ENCODE data around the gene PLXNB2. TPM values are rescaled to one million over a fixed set of nuclear protein-coding genes. Genes with fewer than 3 reads are reported as not detected.

Gene PLXNB2
- total RNA-seq, 5 donors from 2014 or later (not counting 1 experiment from before 2014, with no cell fraction given), result 4.3 to 11.8 (median 6.5) TPM

DNA sequence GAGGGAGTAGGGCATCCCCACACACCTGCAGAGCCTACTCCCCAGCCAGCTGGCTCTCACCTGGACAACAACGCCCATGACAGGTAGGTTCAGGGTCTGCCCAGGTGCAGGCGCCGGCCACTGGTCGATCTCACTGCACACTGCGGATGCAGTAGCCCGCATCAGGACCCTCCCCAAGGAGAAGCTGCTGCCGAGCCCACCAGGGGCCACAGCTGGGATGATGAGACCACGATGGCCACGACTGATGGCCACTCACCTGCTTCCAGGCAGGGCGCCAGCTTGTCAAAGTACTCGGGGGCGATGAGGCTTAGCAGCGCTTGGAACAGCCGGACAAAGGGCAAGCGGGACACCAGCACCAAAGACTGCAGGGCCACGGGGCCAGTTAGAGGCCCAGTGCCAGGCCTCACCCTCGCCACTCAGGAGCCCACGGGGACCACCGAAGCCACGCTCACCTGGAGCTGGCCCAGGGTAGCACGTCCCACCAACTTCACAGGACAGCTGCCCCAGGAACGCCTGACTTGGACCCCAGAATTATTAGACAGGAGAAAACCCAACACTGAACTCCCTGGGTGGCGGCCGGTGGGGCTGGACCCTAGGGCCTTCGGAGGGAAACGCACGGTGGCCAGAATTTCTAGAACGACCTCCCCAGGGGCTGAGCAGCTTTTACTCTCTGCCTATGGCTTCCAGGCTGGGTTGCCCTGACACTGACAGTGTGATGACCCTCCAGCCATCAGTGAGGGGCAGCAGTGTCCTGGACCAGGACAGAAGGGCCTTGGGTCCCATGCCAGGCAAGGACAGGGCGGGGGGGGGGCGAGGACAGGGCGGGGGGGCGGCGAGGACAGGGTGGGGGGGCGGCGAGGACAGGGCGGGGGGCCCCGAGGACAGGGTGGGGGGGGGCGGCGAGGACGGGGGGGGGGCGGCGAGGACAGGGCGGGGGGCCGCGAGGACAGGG lies 8.9 kb upstream of the PLXNB2 start:
- CTCF ChIA-PET, result no interaction called here
- no peak overlapping the region for H3K27ac ChIP-seq (ENCODE audit: low read length)

DNA sequence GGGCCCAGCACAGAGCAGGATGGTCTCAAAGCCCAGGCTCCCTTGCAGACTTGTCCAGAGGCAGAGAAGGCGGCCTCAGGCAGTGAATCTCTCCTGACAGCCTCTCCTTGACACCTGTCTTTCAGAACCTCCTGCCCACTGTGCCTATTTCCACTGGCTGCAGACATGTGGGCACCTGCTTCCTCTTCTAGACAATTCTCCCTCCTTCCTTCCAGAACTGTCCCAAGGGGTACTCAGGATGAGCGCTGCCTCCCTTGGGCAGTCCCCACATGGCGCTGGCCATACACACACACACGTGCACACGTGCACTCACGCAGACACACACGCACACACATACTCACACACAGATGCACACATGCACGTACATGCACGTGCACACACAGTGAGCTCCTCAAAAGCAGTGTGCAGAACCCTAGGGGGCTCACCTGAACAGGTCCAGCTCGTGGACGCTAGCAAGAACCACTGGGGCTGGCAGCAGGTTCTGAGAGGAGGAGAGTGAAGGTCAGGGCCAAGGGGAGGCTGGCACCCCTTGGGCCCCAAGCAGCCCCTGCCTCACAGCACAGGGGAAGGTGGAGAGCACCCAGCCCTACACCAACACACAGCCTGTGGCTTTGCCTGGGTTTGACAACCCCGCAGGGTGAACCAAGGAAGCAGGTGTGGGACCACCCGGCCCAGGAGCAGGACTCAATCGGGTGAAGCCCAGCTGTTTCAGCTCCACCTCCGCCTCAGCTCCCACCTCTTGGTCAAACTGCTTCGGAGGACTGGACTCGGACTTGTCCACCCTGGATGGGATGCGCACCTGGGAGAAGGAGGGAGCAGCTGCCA lies 8.1 kb upstream of the PLXNB2 start:
- ChIA-PET POLR2A (no interaction called here), CTCF (no interaction called here)
- Histone ChIP-seq H3K36me3 (ENCODE audit: control insufficient read depth in 2 of 2, extremely low read depth in 1 of 2, insufficient read depth in 1 of 2, low read length in 1 of 2) (no peaks in the 10 kb centered on the region), H3K9me3 (no peaks in the 10 kb centered on the region), H3K27me3 (replicated peaks in 1 of 2; ENCODE audit: control insufficient read depth in 2 of 2, extremely low read depth in 1 of 2, insufficient read depth in 2 of 2, low read length in 1 of 2) (peaks cover 0 to 3% of the 10 kb centered on the region in 2 experiments), H3K4me1 (ENCODE audit: control insufficient read depth in 1 of 2, extremely low read depth in 1 of 2, insufficient read depth in 2 of 2, low read length in 2 of 2) (peaks cover 12 to 29% of the 10 kb centered on the region in 2 experiments), H3K4me3 (ENCODE audit: control insufficient read depth in 1 of 2, extremely low read depth in 1 of 2, low read length in 1 of 2) (no peak overlapping the region), H3K27ac (ENCODE audit: low read length) (no peak overlapping the region)
- peak overlapping the region; percentile 47 to 82 (median 61) for H3K4me3 Mint-ChIP-seq
- no peak for DNase-seq
- H3K4me1 Mint-ChIP-seq, result peaks cover 15 to 20% (median 16%) of the 10 kb centered on the region in 3 donors
- H3K27ac Mint-ChIP-seq, result peak overlapping the region; percentile 37 to 77
- 88% methylated on average over 15 of the region's 18 CpGs for WGBS (ENCODE audit: insufficient coverage)
- H3K36me3 Mint-ChIP-seq, result no peaks in the 10 kb centered on the region
- ATAC-seq (replicated peaks in 1 of 4), result no peak
- H3K27me3 Mint-ChIP-seq, result no peaks in the 10 kb centered on the region
- H3K9me3 Mint-ChIP-seq, result no peaks in the 10 kb centered on the region

More for the DNA sequence above, 8.9 kb upstream of the PLXNB2 start:
- no peak for DNase-seq
- POLR2A ChIA-PET, result no interaction called here
- Histone ChIP-seq H3K4me3 (ENCODE audit: control insufficient read depth in 1 of 2, extremely low read depth in 1 of 2, low read length in 1 of 2) (no peak overlapping the region), H3K4me1 (ENCODE audit: control insufficient read depth in 1 of 2, extremely low read depth in 1 of 2, insufficient read depth in 2 of 2, low read length in 2 of 2) (peaks cover 12 to 29% of the 10 kb centered on the region in 2 experiments), H3K36me3 (ENCODE audit: control insufficient read depth in 2 of 2, extremely low read depth in 1 of 2, insufficient read depth in 1 of 2, low read length in 1 of 2) (no peaks in the 10 kb centered on the region), H3K27me3 (replicated peaks in 1 of 2; ENCODE audit: control insufficient read depth in 2 of 2, extremely low read depth in 1 of 2, insufficient read depth in 2 of 2, low read length in 1 of 2) (no peaks in the 10 kb centered on the region), H3K9me3 (no peaks in the 10 kb centered on the region)
- Mint-ChIP-seq H3K27me3 (no peaks in the 10 kb centered on the region), H3K36me3 (no peaks in the 10 kb centered on the region), H3K4me3 (no peak overlapping the region), H3K4me1 (peaks cover 15 to 20% (median 16%) of the 10 kb centered on the region in 3 donors), H3K27ac (no peak overlapping the region), H3K9me3 (no peaks in the 10 kb centered on the region)
- 94% methylated on average over 26 of the region's 45 CpGs for WGBS (ENCODE audit: insufficient coverage)
- no peak for ATAC-seq (replicated peaks in 1 of 4)

- peak overlapping the region; percentile 76 to 82 (median 78) for H3K4me3 Mint-ChIP-seq
- DNase-seq (peak; percentile 32 to 79 (median 60)), ATAC-seq (replicated peaks in 1 of 4) (peak; percentile 93 to 95 (median 93))
- H3K9me3 Mint-ChIP-seq, result no peaks in the 10 kb centered on the region
- H3K27ac ChIP-seq (ENCODE audit: low read length), result peak overlapping the region; percentile 80
- ChIA-PET POLR2A (no interaction called here), CTCF (no interaction called here)
- peaks cover 0 to 3% of the 10 kb centered on the region in 2 experiments for H3K27me3 ChIP-seq (replicated peaks in 1 of 2; ENCODE audit: control insufficient read depth in 2 of 2, extremely low read depth in 1 of 2, insufficient read depth in 2 of 2, low read length in 1 of 2)
- peak overlapping the region; percentile 90 to 93 for H3K27ac Mint-ChIP-seq
- peaks cover 12 to 29% of the 10 kb centered on the region in 2 experiments for H3K4me1 ChIP-seq (ENCODE audit: control insufficient read depth in 1 of 2, extremely low read depth in 1 of 2, insufficient read depth in 2 of 2, low read length in 2 of 2)
- H3K4me3 ChIP-seq (ENCODE audit: control insufficient read depth in 1 of 2, extremely low read depth in 1 of 2, low read length in 1 of 2), result peak overlapping the region; percentile 32 to 62
- no peaks in the 10 kb centered on the region for H3K36me3 Mint-ChIP-seq
- H3K9me3 ChIP-seq, result no peaks in the 10 kb centered on the region
- peaks cover 15 to 20% (median 16%) of the 10 kb centered on the region in 3 donors for H3K4me1 Mint-ChIP-seq
- no peaks in the 10 kb centered on the region for H3K36me3 ChIP-seq (ENCODE audit: control insufficient read depth in 2 of 2, extremely low read depth in 1 of 2, insufficient read depth in 1 of 2, low read length in 1 of 2)
- 14% methylated on average over 33 of the region's 33 CpGs for WGBS (ENCODE audit: insufficient coverage)
- no peaks in the 10 kb centered on the region for H3K27me3 Mint-ChIP-seq
Measured at GRCh38 chr22:50314455-50315288, 7.2 kb upstream of the PLXNB2 start.

- H3K36me3 Mint-ChIP-seq, result no peaks in the 10 kb centered on the region
- POLR2A ChIA-PET, result no interaction called here
- CTCF ChIA-PET, result no interaction called here
Measured at GRCh38 chr22:50314081-50314454, 6.6 kb upstream of the PLXNB2 start.

GRCh38 chr22:50313600-50313999 lies 6.2 kb upstream of the PLXNB2 start:
- peaks cover 0 to 5% of the 10 kb centered on the region in 2 experiments for H3K27me3 ChIP-seq (replicated peaks in 1 of 2; ENCODE audit: control insufficient read depth in 2 of 2, extremely low read depth in 1 of 2, insufficient read depth in 2 of 2, low read length in 1 of 2)
- Mint-ChIP-seq H3K27ac (peak overlapping the region; percentile 55 to 93), H3K9me3 (no peaks in the 10 kb centered on the region), H3K4me3 (peak overlapping the region in 2 of 3 donors; percentile 76 to 82), H3K4me1 (peaks cover 15 to 22% (median 16%) of the 10 kb centered on the region in 3 donors), H3K36me3 (no peaks in the 10 kb centered on the region), H3K27me3 (peaks cover 0 to 2% of the 10 kb centered on the region in 2 donors)
- peak overlapping the region in 1 of 2 donors; percentile 32 for H3K4me3 ChIP-seq (ENCODE audit: control insufficient read depth in 1 of 2, extremely low read depth in 1 of 2, low read length in 1 of 2)
- CTCF ChIA-PET, result no interaction called here
- H3K36me3 ChIP-seq (ENCODE audit: control insufficient read depth in 2 of 2, extremely low read depth in 1 of 2, insufficient read depth in 1 of 2, low read length in 1 of 2), result no peaks in the 10 kb centered on the region
- H3K9me3 ChIP-seq, result no peaks in the 10 kb centered on the region
- DNase-seq (no peak), ATAC-seq (replicated peaks in 1 of 4) (no peak)
- peaks cover 12 to 29% of the 10 kb centered on the region in 2 experiments for H3K4me1 ChIP-seq (ENCODE audit: control insufficient read depth in 1 of 2, extremely low read depth in 1 of 2, insufficient read depth in 2 of 2, low read length in 2 of 2)
- 80% methylated on average over 6 of the region's 17 CpGs for WGBS (ENCODE audit: insufficient coverage)
- H3K27ac ChIP-seq (ENCODE audit: low read length), result peak overlapping the region; percentile 80
- POLR2A ChIA-PET, result no interaction called here

More at GRCh38 chr22:50314081-50314454, 6.6 kb upstream of the PLXNB2 start:
- Histone ChIP-seq H3K36me3 (ENCODE audit: control insufficient read depth in 2 of 2, extremely low read depth in 1 of 2, insufficient read depth in 1 of 2, low read length in 1 of 2) (no peaks in the 10 kb centered on the region), H3K4me3 (ENCODE audit: control insufficient read depth in 1 of 2, extremely low read depth in 1 of 2, low read length in 1 of 2) (peak overlapping the region; percentile 32 to 62), H3K27ac (ENCODE audit: low read length) (peak overlapping the region; percentile 80), H3K9me3 (no peaks in the 10 kb centered on the region), H3K4me1 (ENCODE audit: control insufficient read depth in 1 of 2, extremely low read depth in 1 of 2, insufficient read depth in 2 of 2, low read length in 2 of 2) (peaks cover 12 to 29% of the 10 kb centered on the region in 2 experiments), H3K27me3 (replicated peaks in 1 of 2; ENCODE audit: control insufficient read depth in 2 of 2, extremely low read depth in 1 of 2, insufficient read depth in 2 of 2, low read length in 1 of 2) (peaks cover 0 to 3% of the 10 kb centered on the region in 2 experiments)
- H3K27me3 Mint-ChIP-seq, result no peaks in the 10 kb centered on the region
- no peak for ATAC-seq (replicated peaks in 1 of 4)
- peak overlapping the region; percentile 76 to 82 (median 78) for H3K4me3 Mint-ChIP-seq
- DNase-seq, result no peak
- WGBS (ENCODE audit: insufficient coverage), result 31% methylated on average over 14 of the region's 14 CpGs
- H3K9me3 Mint-ChIP-seq, result no peaks in the 10 kb centered on the region
- H3K4me1 Mint-ChIP-seq, result peaks cover 15 to 20% (median 16%) of the 10 kb centered on the region in 3 donors
- H3K27ac Mint-ChIP-seq, result peak overlapping the region; percentile 90 to 93
